SK-N-SH treated with all-trans-retinoic acid at 6 μM for 48 hours (cell line): ENCODE results near the gene SCN7A.

Experiments used
- ARNTL ChIP-seq: fragments of 450-650 bp; formaldehyde crosslinking; IDR thresholded peaks from 2 replicates; pipeline ENCODE4 v1.5.0; 2020; ENCODE audit warnings: low read depth, mild to moderate bottlenecking, moderate library complexity, borderline replicate concordance
- CREB5 ChIP-seq: fragments of 250-450 bp; sonication (Bioruptor Pico); IDR thresholded peaks from 2 replicates; pipeline ENCODE4 v1.5.1; 2020; ENCODE audit warnings: low read depth, mild to moderate bottlenecking, moderate library complexity
- ISL1 ChIP-seq: fragments of 250-450 bp; sonication (Bioruptor Pico); IDR thresholded peaks from 2 replicates; pipeline ENCODE4 v2.1.2; 2022; ENCODE audit warnings: mild to moderate bottlenecking, moderate library complexity
- PATZ1 ChIP-seq: fragments of 250-450 bp; sonication (Bioruptor Pico); IDR thresholded peaks from 2 replicates; pipeline ENCODE4 v1.8.0; 2020; ENCODE audit warnings: mild to moderate bottlenecking, moderate library complexity, borderline replicate concordance
- POU6F1 ChIP-seq: fragments of 250-450 bp; sonication (Bioruptor Pico); IDR thresholded peaks from 2 replicates; pipeline ENCODE4 v1.8.0; 2021; ENCODE audit warnings: low read depth, mild to moderate bottlenecking, moderate library complexity, borderline replicate concordance
- ZFP3 ChIP-seq: fragments of 250-450 bp; sonication (Bioruptor Pico); IDR thresholded peaks from 2 replicates; pipeline ENCODE4 v1.5.0; 2020; ENCODE audit warnings: mild to moderate bottlenecking, moderate library complexity
- ZFP30 ChIP-seq: fragments of 450-650 bp; formaldehyde crosslinking; IDR thresholded peaks from 2 replicates; pipeline ENCODE4 v1.5.0; 2022; ENCODE audit warnings: mild to moderate bottlenecking, moderate library complexity
- ZNF565 ChIP-seq: fragments of 450-650 bp; formaldehyde crosslinking; conservative IDR thresholded peaks from 2 replicates; pipeline ENCODE4 v1.5.0; 2020; ENCODE audit warnings: low read depth, mild to moderate bottlenecking, moderate library complexity

GRCh38 chr2:166365803-166366420, 128.1 kb downstream of the SCN7A start:
- TF ChIP-seq ARNTL (CRISPR knock-in tag) (no peak), POU6F1 (CRISPR knock-in tag) (no peak), ISL1 (CRISPR knock-in tag) (no peak), CREB5 (CRISPR knock-in tag) (no peak), PATZ1 (no peak), ZFP30 (CRISPR knock-in tag) (no peak), ZFP3 (CRISPR knock-in tag) (no peak), ZNF565 (no peak)
